ENCODE measurements around the gene TSNAXIP1. TPM values are rescaled to one million over a fixed set of nuclear protein-coding genes. Genes with fewer than 3 reads are reported as not detected.

TSNAXIP1 gene
- total RNA-seq, 2 donors from 2014 or later, result 0.55 to 0.74 TPM

DNA sequence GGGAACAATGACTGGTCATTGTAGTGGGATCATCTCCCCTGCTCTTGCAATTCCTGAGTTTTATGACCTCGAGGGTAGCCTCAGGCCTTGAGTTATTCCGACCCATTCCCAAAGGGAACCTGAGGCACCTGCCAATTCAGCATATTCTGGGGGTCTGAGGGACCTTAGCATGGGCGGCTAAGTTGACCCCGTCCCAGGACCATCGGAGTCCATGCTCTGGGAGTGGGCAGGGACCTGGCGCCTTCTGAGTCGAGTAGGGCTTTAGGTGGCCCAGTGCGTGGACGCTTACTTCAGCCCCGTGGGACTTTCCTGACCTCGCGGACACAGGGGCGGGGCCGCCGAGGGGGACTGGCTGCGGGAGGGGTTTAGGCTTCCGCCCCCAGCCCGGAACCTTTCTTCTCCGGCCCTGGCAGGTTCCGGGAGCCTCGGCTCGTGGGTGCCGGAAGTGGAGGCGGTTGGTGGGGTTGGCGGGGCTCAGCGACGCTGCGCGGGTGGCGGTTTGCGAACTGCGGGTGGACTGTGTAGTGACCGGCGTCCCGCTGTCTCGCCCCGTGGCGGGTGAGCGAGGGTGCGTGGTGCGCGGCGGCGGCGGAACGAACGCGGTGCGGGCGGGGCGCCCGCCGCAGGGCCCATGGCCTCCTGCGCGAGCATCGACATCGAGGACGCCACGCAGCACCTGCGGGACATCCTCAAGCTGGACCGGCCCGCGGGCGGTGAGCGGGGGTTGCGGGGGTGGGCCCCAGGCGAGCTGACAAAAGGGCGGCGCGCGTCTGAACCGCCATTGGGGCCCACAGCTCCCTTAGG, 66.1 kb downstream of the TSNAXIP1 start, which contains the start of gene EDC4:
Gene EDC4 (plus strand): TSS at position 422 of the 804 bp plus-strand sequence. CDS start 210 bp downstream, at position 632.
- DNase-seq (peak; percentile 88), ATAC-seq (peak; percentile 93 to 95)
- intact Hi-C loops (cut with DNase I), result loop anchor here in 1 of 2 donors (2.0 kb wide), 1 partner anchor 28 kb away; no protein-coding TSS in a partner anchor

DNA sequence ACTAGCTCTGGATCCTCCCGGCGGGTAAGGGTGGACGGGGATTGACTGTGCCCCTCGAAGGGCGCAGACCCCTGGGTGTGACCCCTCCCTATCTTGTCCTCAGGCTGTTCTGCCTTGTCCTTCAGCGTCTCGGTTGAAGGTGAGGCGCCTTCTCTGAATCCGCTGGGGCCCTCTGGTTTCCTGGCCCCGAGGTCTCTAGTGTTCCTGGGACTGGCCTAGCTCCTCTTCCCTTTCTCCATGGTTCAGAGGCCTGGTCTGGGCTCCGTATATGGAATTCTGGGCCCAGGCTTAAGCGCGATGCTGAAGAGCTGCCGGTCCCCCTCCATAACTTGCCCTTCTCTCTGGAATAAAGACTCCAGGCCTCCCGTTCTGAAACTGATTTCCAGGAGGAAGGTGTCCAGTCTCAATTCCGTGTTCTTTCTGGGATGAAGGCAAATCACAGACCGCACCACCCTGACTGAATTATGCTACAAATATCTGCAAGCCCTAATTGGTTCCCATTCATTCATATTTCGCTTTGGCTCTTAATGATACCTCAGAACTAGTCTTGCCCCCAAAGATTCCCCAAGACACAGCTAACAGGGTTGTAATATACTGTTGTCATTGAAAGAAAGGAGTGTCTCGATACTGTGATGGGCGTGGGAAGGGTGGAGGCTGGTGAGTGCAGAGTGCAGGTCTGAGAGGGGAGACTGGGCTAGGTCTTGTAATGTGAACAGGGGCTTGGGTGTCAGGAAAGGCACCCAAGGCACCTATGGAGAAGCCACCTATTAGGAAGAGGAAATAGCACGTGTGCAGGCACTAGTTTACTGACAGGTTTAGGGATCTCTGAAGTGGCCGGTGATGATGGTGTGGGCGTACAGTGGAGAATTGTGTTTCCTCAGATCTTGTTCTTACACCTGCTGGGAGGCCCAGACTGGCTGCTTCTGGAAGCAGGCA, 67.0 kb downstream of the TSNAXIP1 start:
- DNase-seq, result no peak
- peak; percentile 14 to 18 for ATAC-seq
- intact Hi-C loops (cut with DNase I), result loop anchor here in 1 of 2 donors (2.0 kb wide), 1 partner anchor 29 kb away; no protein-coding TSS in a partner anchor

DNA sequence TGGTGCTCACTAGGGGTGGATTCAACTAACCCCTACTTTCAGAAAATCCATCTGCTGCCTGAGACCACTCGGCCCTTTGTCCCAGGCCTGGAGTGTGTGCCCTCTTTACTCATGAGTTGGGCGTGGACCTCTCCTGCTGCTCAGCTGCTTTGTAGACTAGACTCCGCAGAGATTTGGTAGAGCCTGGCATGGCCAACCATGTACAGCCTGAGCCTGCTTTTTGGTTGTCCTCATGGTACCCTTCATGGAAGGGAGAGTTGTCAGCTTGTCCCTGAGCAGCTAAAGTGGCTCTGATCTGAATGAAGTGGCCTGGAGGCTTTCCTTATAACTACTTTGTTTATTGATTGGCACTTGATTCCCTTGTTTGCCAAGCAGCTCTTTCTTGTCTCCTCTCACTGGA, 67.7 kb downstream of the TSNAXIP1 start:
- intact Hi-C loops (cut with DNase I), result no loop called here
- no peak for DNase-seq
- no peak for ATAC-seq

DNA sequence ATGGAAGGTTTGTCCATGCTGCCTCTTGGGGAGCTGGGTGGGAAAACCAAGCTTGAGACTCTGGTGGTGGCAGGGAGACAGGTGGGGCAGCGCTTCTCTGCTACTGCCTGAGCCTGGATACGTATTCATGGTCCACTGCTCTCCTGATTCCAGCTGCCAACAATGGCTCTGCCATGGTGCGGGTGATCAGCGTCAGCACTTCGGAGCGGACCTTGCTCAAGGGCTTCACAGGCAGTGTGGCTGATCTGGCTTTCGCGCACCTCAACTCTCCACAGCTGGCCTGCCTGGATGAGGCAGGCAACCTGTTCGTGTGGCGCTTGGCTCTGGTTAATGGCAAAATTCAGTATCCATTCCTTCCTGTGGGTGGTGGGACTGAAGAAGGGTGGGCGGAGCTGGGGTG, 70.4 kb downstream of the TSNAXIP1 start:
- no peak for DNase-seq
- ATAC-seq, result no peak
- intact Hi-C loops (cut with DNase I), result no loop called here

Other genes starting within 250 kb of the TSNAXIP1 start
- gene CTCF, start 244.4 kb upstream of the TSNAXIP1 start, total RNA-seq, result 10 to 100 TPM; 22.7 to 25.7 TPM
- 1 to 10 TPM; 1.1 to 1.2 TPM for gene CARMIL2, start 161.7 kb upstream of the TSNAXIP1 start, total RNA-seq
- 10 to 100 TPM in 1 of 2 donors, 1 to 10 TPM in 1; 9.0 to 10.2 TPM for gene ACD, start 146.6 kb upstream of the TSNAXIP1 start, total RNA-seq
- 1 to 10 TPM; 2.5 to 4.8 TPM for gene PARD6A, start 145.9 kb upstream of the TSNAXIP1 start, total RNA-seq
- gene ENKD1, start 140.1 kb upstream of the TSNAXIP1 start, total RNA-seq, result 1 to 10 TPM; 7.6 to 9.6 TPM
- 1 to 10 TPM; 3.5 to 3.7 TPM for gene C16orf86, start 140.1 kb upstream of the TSNAXIP1 start, total RNA-seq
- 10 to 100 TPM; 10.1 to 11.7 TPM for gene GFOD2, start 87.6 kb upstream of the TSNAXIP1 start, total RNA-seq
- 10 to 100 TPM; 10.9 to 14.3 TPM for gene RANBP10, start 329 bp upstream of the TSNAXIP1 start, total RNA-seq
- gene THAP11, start 35.4 kb downstream of the TSNAXIP1 start, total RNA-seq, result 10 to 100 TPM; 24.5 to 24.7 TPM
- gene NUTF2, start 40.0 kb downstream of the TSNAXIP1 start, total RNA-seq, result 10 to 100 TPM; 59.8 to 73.9 TPM
- 10 to 100 TPM; 22.1 to 22.2 TPM for gene CENPT, start 40.8 kb downstream of the TSNAXIP1 start, total RNA-seq
- 10 to 100 TPM; 23.3 to 31.5 TPM for gene EDC4, start 66.2 kb downstream of the TSNAXIP1 start, total RNA-seq
- under 1 TPM in 1 of 2 donors, not detected in 1; 0.50 TPM for gene NRN1L, start 78.0 kb downstream of the TSNAXIP1 start, total RNA-seq
- gene PSKH1, start 86.4 kb downstream of the TSNAXIP1 start, total RNA-seq, result 10 to 100 TPM; 21.0 to 27.3 TPM
- gene CTRL, start 125.0 kb downstream of the TSNAXIP1 start, total RNA-seq, result under 1 TPM; 0.76 to 0.97 TPM
- 10 to 100 TPM; 54.9 to 64.5 TPM for gene PSMB10, start 130.0 kb downstream of the TSNAXIP1 start, total RNA-seq
- 10 to 100 TPM; 12.8 to 22.6 TPM for gene LCAT, start 137.2 kb downstream of the TSNAXIP1 start, total RNA-seq
- gene SLC12A4, start 161.7 kb downstream of the TSNAXIP1 start, total RNA-seq, result 10 to 100 TPM; 52.0 to 98.2 TPM
- gene DPEP3, start 173.6 kb downstream of the TSNAXIP1 start, total RNA-seq, result not detected
- 1 to 10 TPM; 1.1 to 2.7 TPM for gene DPEP2, start 192.6 kb downstream of the TSNAXIP1 start, total RNA-seq
- not detected for gene DPEP2NB, start 209.0 kb downstream of the TSNAXIP1 start, total RNA-seq
- gene DDX28, start 216.3 kb downstream of the TSNAXIP1 start, total RNA-seq, result 1 to 10 TPM; 7.2 to 8.4 TPM
- 1 to 10 TPM; 6.9 to 7.2 TPM for gene DUS2, start 216.4 kb downstream of the TSNAXIP1 start, total RNA-seq